HG03565 (cell line): ENCODE measurements around the gene GSTA4.
"Not testable (repeated sequence)": the region's sequence is repeated elsewhere in the genome, so short reads cannot be mapped to it uniquely, and the experiment has no call there.

Source experiments
- ATAC-seq: cut with Tn5 transposase; IDR thresholded peaks from one replicate; pipeline ENCODE4 v1.9.1; 2021; ENCODE audit warnings: mild to moderate bottlenecking, moderate library complexity; ENCODE audit not compliant: unreplicated experiment

The GSTA4 gene

GRCh38 chr6:53014744-53015143, 19.7 kb upstream of the GSTA4 start:
- ATAC-seq = no peak

- ATAC-seq = no peak
Measured at GRCh38 chr6:53014063-53014462, 19.0 kb upstream of the GSTA4 start.

- ATAC-seq = no peak
Measured at GRCh38 chr6:53011979-53012378, 16.9 kb upstream of the GSTA4 start.

DNA sequence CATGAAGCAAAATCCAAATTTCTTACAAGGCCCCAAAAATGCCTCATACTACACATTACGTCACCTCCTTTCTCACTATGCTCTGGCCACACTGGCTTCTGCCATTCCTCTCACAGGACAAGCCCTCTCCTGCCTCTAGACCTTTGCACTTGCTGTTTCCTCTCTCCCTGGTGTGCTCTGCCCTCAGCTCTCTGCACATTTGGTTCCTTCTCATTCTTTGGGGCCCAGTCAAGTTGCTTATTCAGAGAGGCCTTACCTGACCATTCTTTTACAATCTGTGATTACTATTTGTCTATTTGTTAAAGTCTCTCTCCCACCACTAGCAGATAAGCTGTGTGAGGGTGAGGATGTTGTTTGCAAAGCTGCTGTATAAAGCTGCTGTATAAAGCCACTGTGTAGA, 15.4 kb upstream of the GSTA4 start:
- no peak for ATAC-seq

DNA sequence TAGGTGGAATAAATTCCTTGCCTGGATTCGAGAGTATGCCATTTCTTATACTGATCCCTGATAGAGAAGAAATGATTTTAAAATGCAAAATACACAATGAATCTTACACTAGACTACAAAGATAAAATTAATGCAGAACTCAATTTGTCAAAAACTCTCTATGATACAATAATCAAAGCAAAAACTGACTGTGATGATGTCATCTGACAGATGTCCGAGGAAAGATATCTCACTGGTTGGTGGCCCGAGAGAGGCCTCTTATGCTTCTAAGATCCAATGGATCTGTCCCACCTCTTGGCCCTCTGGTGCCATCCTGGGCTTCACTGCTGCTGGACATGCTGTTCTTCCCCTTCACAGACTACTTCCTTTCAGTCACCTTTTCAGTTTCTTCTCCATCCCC, 14.4 kb upstream of the GSTA4 start:
- no peak for ATAC-seq

DNA sequence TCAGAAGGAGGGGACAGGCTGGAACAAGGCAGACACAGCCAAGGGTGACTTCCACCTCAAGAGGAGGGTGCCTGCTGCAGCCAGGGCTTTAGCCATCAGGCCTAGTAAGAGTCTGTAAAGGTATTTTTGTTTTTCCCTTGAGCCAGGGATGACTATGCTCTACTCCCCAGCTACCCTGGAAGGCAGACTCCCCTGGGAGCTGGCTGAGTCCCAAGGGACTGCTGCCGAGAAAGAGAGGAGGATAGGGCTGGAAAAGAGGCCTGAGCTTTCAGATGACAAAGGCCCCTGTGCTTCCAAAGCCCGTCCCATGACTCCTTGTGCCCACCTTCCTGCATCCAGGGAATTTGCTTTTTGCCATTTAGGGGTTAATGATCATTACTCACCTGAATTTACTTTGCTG, 14.0 kb upstream of the GSTA4 start:
- ATAC-seq = no peak

DNA sequence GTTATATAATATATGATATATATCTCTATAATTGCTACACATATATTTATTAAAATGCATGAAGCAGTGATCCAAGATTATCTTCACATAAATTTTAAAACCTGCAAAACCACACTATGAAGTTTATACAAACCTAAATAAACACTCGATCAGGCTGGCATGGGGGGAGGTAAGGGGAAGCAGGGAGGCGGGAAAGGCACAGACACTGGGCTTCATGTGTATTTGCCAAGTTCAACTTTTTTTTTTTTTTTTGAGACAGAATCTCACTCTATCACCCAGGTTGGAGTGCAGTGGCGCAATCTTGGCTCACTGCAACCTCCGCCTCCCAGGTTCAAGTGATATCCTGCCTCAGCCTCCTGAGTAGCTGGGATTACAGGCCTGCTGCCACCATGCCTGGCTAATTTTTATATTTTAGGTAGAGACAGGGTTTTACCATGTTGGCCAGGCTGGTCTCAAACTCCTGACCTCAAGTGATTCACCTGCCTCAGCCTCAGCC, 13.2 kb upstream of the GSTA4 start:
- not testable (repeated sequence) for ATAC-seq

DNA sequence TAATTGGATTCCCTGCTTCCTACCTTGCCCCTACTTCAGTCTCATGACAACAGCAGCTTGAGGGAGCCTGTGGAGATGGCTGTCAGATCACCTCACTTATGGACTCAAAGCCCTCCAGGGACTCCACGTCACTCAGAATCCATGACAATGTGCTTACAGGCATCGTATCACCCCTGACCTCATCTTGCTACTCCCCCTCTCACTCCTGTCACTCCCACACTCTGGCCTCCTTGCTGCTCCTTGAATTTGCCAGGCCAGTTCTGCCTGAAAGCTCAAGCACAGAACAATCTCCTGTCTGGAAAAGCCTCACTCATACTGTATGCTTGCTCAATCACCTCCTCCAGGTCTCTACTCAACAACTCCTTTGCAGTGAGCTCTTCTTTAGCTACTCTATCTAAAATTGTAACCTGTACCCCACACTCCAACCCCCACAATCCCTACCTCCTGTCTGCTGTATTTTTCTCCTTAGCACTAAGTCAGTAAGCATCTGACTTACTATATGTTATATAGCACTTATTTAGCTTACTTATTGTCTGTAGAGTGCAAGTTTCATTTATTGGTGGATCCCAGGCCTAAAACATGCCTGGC, 10.7 kb upstream of the GSTA4 start:
- no peak for ATAC-seq

DNA sequence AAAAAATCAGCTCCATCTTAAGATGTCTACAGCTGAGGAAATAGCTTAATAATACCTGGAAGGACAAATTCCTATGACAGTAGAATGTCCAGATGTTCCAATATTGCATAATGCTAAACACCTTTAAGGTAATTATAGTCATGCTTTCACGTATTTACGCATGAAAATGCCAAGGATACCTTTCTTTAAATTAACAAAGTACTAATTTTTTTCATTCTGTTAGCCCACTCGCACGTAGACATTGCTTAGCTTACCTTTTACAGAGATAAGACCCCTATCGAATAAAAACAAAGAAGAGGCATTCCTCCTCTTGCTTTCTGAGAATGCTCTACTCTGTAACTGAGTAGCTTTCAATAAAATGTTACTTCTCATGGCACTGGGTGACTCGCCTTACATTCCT, 4.4 kb upstream of the GSTA4 start:
- no peak for ATAC-seq

GRCh38 chr6:52998603-52999002, 3.5 kb upstream of the GSTA4 start:
- no peak for ATAC-seq

DNA sequence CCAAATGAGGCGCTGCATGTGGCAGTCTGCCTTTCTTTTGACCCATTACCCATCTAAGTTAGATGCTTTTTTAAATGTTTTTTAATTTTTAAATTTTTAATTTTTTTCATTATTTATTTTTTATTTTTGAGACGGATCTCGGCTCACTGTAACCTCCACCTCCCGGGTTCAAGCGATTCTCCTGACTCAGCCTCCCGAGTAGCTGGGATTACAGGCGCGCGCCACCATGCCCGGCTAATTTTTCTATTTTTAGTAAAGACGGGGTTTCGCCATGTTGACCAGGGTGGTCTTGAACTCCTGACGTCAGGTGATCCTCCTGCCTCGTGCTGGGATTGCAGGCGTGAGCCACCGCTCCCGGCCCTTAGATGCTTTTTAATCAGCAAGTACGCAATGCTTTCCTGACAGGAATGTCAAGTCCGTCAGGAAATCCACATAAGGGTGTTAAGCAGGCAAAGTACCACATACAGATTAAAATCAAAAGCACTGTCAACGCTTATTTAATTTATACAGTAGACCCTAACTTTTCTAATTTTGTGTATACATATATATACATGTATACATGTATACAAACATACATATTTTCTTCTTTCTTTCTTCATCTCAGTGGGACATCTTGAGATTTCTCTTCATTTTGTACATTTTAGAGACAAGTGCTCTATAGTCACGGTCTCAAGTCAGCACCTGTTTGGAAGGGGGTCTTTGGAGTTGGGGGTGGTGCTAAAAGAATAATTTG, 995 bp upstream of the GSTA4 start:
- ATAC-seq = no peak

- peak; percentile 8 for ATAC-seq
Measured at GRCh38 chr6:52994839-52995088, 320 bp downstream of the GSTA4 start.

DNA sequence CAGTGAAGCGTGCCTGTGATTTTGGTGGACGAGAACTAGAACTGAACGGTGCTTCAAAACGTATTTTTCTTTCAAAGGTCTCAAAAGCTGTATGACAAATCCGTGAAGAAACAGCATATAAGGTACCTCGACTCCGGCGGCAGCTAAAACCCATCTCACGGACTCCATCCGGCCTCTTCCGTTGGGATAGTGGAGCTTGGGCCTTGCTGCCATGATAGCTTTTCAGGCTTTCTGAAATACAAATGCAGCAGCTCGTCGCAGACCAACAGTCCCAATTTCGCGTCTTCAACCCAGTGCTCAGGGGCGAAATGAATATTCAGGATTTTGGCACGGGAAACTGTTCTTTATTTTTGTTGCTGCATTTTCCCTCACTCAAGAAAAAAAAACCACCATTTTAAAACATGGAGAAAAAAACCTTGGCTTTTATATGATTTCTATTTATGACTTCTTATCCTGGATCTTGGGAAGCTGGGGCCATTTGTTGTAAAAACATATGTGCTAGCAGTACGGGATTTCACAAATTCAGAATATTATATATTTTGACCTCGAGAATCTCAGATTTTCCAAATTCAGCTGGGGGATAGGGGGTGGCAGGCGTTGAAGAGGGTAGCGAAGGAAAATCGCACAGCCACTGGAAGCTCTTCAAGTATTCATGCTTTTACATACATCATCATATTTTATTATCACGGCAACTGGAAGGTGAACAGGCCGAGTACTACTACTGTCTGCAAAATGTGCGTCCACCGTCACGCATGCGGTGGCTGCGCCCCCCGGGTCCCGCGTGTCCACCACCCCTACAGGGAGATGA, 849 bp downstream of the GSTA4 start:
- peak; percentile 2 for ATAC-seq

GRCh38 chr6:52992980-52993920, 1.8 kb downstream of the GSTA4 start:
- no peak for ATAC-seq

DNA sequence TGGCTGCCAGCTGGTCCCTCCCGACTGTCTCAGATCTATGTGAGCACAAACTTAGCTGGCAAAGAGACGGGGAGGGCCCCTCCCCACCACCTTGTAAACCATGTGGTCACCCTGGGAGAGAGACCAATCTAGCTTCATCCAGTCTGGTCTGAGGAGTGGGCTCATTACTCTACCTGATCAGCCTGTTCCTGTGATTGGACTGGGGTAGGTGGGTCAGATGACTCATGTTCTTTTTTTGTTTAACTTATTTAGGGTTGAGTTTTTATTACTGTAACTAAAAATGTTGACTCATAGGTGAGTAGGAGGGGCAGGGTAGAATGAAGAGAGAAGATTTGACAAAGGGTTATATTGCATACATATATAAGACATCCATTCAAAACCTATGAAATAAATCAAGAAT, 4.7 kb downstream of the GSTA4 start:
- no peak for ATAC-seq

DNA sequence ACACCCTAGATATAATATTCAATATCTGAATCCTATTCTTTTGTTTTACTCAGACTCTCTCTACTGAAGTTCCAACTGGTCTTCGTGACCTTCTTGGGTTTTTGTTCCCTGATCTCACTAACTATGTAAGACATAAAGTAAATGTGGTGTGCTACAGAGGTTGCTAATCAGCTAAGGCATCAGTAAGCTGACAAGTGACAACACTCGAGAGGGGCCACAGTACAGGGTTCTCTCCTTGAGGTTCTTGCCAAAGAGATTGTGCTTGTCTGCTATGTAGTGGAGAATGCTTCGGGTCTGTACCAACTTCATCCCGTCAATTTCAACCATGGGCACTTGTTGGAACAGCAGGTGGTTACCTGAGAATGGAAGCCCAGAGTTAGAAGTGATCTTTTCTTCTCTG, 9.9 kb downstream of the GSTA4 start:
- no peak for ATAC-seq

GRCh38 chr6:52984247-52984646, 10.8 kb downstream of the GSTA4 start:
- ATAC-seq = peak; percentile 54

- no peak for ATAC-seq
Measured at GRCh38 chr6:52983159-52983848, 11.8 kb downstream of the GSTA4 start.

- ATAC-seq = no peak
Measured at GRCh38 chr6:52982680-52983079, 12.4 kb downstream of the GSTA4 start.

DNA sequence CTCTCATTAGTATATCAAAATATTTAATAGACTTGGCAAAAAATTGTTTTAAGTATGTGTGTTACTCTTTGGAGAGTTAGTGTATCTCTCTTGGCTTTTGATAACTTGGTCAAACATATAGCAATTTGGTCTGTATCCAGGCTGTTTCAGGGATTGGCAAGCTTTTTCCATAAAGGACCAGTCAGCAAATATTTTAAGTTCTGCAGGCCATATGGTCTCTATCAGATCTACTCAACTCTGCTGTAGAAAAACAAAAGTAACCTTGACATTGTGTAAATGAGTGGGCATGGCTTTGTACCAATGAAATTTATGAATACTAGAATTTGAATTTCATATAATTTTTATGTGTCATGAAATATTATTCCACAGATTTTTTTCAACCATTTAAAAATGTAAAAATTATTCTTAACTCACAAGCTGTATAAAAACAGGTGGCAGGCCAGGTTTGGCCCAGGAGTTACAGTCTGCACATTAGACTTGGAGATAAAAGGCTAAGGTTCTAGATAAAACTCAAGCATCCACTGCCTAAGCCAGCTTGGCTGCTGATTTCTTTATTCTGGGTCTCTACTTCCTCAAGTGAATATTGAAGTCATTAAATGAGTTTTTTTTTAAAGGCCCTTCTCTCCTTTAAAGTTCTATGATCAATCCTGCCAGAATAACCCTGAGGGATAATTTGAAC, 13.7 kb downstream of the GSTA4 start:
- ATAC-seq = no peak
